Thoracic aorta (tissue), 2 donors: ENCODE results near the gene LDAF1. TPM values are rescaled to one million over a fixed set of nuclear protein-coding genes. Genes with fewer than 3 reads are reported as not detected.

Experiments used
- ATAC-seq: fragments of 150-250 bp; one replicate; pipeline ENCODE4 v1.8.0; 2017; ENCODE audit warnings: low read depth; ENCODE audit not compliant: insufficient number of reproducible peaks, low FRiP score
- DNase-seq: peaks from one replicate; pipeline ENCODE4 v3.0.0-alpha.2; 2020; ENCODE audit warnings: low spot score
- H3K27ac ChIP-seq, 2 donors: fragments of 200-600 bp; sonication (generic); 1 replicate in 1 of 2; 2 replicates in 1 of 2; pipeline ENCODE4 v1.5.1; 2016; ENCODE audit warnings: mild to moderate bottlenecking in 2 of 2, moderate library complexity in 2 of 2
- H3K27me3 ChIP-seq: fragments of 200-600 bp; sonication (generic); replicated peaks from 2 replicates; pipeline ENCODE4 v1.6.0; 2016; ENCODE audit warnings: mild to moderate bottlenecking; ENCODE audit not compliant: insufficient read depth
- H3K36me3 ChIP-seq: fragments of 200-600 bp; sonication (generic); one replicate; pipeline ENCODE4 v1.5.1; 2016
- H3K4me1 ChIP-seq, 2 donors: fragments of 200-600 bp; sonication (generic); 1 replicate in 1 of 2; 2 replicates in 1 of 2; pipeline versions ENCODE4 v1.5.1 to v1.6.0; 2016; ENCODE audit warnings: low read depth in 2 of 2, mild to moderate bottlenecking in 1 of 2; ENCODE audit not compliant: control insufficient read depth in 1 of 2
- H3K4me3 ChIP-seq: fragments of 200-600 bp; sonication (generic); 2 replicates; pipeline ENCODE4 v1.5.1; 2016; ENCODE audit warnings: mild to moderate bottlenecking
- H3K9me3 ChIP-seq: fragments of 200-600 bp; sonication (generic); 2 replicates; pipeline ENCODE4 v1.5.1; 2016
- CTCF ChIP-seq: fragments of 200-600 bp; sonication (generic); IDR thresholded peaks from one replicate; pipeline ENCODE4 v1.5.1; 2019; ENCODE audit warnings: antibody characterized with exemption
- total RNA-seq, 2 donors: library from RNA; depleted of rRNA; stranded (reverse); fragments of >200 nt; gene quantifications; one replicate each; pipeline versions ENCODE4 v1.1.0 to v1.2.3, GENCODE V29; 2016

The LDAF1 gene
- total RNA-seq, 2 donors from 2014 or later = 110 to 112 TPM

DNA sequence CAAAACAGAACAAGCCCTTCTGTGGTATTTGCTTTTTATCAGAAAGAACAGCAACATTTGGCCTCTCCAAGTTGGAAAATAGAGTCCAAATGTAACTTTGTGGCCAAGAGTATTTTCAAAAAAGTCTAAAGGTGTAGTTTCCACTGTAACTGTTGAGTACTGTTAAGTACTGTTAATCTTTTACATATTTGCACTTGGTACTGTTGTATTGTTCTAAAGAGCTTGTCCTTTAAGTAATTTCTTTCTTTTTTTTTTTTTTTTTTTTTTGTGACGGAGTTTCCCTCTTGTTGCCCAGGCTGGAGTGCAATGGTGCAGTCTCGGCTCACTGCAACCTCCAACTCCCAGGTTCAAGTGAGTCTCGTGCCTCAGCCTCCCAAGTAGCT lies 21.5 kb downstream of the LDAF1 start:
- Histone ChIP-seq H3K4me1 (peaks cover 10 to 34% of the 10 kb centered on the region in 2 donors), H3K27ac (peak overlapping the region; percentile 58 to 70), H3K4me3 (peak overlapping the region; percentile 32), H3K36me3 (peaks cover 19% of the 10 kb centered on the region), H3K9me3 (no peaks in the 10 kb centered on the region), H3K27me3 (no peaks in the 10 kb centered on the region)
- no peak for ATAC-seq
- no peak for TF ChIP-seq CTCF
- DNase-seq = no peak

- H3K4me3 ChIP-seq = no peak overlapping the region
- H3K9me3 ChIP-seq = no peaks in the 10 kb centered on the region
- H3K36me3 ChIP-seq = peaks cover 9% of the 10 kb centered on the region
- H3K27me3 ChIP-seq = no peaks in the 10 kb centered on the region
- no peak overlapping the region for H3K27ac ChIP-seq
- peaks cover 6 to 31% of the 10 kb centered on the region in 2 donors for H3K4me1 ChIP-seq
- no peak for TF ChIP-seq CTCF
- ATAC-seq = no peak
- no peak for DNase-seq
These were observed 25.5 kb downstream of the LDAF1 start for GRCh38 chr16:21183995-21184394.

GRCh38 chr16:21184834-21185233 lies 26.4 kb downstream of the LDAF1 start:
- H3K27ac ChIP-seq = no peak overlapping the region
- no peak overlapping the region for H3K4me3 ChIP-seq
- H3K4me1 ChIP-seq = peaks cover 3 to 23% of the 10 kb centered on the region in 2 donors
- H3K27me3 ChIP-seq = no peaks in the 10 kb centered on the region
- no peaks in the 10 kb centered on the region for H3K9me3 ChIP-seq
- no peak for DNase-seq
- peaks cover 9% of the 10 kb centered on the region for H3K36me3 ChIP-seq
- no peak for ATAC-seq
- no peak for TF ChIP-seq CTCF

GRCh38 chr16:21185659-21186325 lies 27.3 kb downstream of the LDAF1 start:
- H3K27me3 ChIP-seq = no peaks in the 10 kb centered on the region
- no peak for DNase-seq

GRCh38 chr16:21186326-21186691 lies 27.8 kb downstream of the LDAF1 start:
- peaks cover 7% of the 10 kb centered on the region for H3K36me3 ChIP-seq
- TF ChIP-seq CTCF = no peak
- H3K4me1 ChIP-seq = peaks cover 0 to 8% of the 10 kb centered on the region in 2 donors
- no peaks in the 10 kb centered on the region for H3K27me3 ChIP-seq
- ATAC-seq = no peak
- H3K9me3 ChIP-seq = no peaks in the 10 kb centered on the region
- no peak for DNase-seq
- no peak overlapping the region for H3K27ac ChIP-seq
- H3K4me3 ChIP-seq = no peak overlapping the region

More at GRCh38 chr16:21185659-21186325, 27.3 kb downstream of the LDAF1 start:
- TF ChIP-seq CTCF = no peak
- peaks cover 9% of the 10 kb centered on the region for H3K36me3 ChIP-seq
- H3K4me3 ChIP-seq = no peak overlapping the region
- no peak for ATAC-seq
- H3K9me3 ChIP-seq = no peaks in the 10 kb centered on the region
- H3K4me1 ChIP-seq = peaks cover 0 to 13% of the 10 kb centered on the region in 2 donors
- H3K27ac ChIP-seq = no peak overlapping the region
